ENCODE measurements around the gene OPN3. TPM values are rescaled to one million over a fixed set of nuclear protein-coding genes. Genes with fewer than 3 reads are reported as not detected.

The OPN3 gene
- polyA plus RNA-seq, 1 donor (not counting 4 experiments of a cell fraction or from before 2014, with no cell fraction given), result 48.4 TPM

DNA sequence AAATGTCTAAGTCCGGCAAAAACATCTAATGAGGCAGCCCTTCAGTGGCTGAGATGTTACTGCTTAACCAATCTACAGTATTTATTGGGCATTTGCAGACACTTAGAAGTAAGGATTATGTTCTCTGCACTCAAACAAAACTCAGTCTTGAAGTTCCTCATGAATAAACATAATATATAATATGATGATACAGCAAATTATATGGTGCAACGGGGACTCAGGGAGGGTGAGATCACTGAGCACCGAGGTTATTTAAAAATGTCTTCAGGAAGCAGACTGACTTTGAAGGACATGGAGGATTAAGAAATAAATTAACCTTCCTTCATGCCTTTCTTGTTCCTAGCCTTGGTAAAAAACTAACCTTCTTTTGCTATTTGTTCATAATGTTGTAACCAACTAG lies 39.8 kb upstream of the OPN3 start:
- DNase-seq (ENCODE audit: low read depth, low spot score) (no peak), FAIRE-seq (no peak)
- Histone ChIP-seq H4K20me1 (ENCODE audit: control insufficient read depth, extremely low read depth, insufficient read depth, low read length) (no peaks in the 10 kb centered on the region), H3K9ac (ENCODE audit: control insufficient read depth, extremely low read depth, insufficient read depth, low read length) (no peak overlapping the region), H3K9me1 (ENCODE audit: control insufficient read depth, extremely low read depth, insufficient read depth, low read length) (no peaks in the 10 kb centered on the region), H3K27me3 (ENCODE audit: control insufficient read depth, extremely low read depth, insufficient read depth, low read length) (no peaks in the 10 kb centered on the region), H3K4me2 (ENCODE audit: control insufficient read depth, extremely low read depth, insufficient read depth, low read depth, low read length) (no peak overlapping the region), H3K27ac (ENCODE audit: control insufficient read depth, insufficient read depth, low read length) (no peak overlapping the region), H3K36me3 (ENCODE audit: control insufficient read depth in 2 of 2, extremely low read depth in 1 of 2, insufficient read depth in 2 of 2, low read length in 2 of 2) (no peaks in the 10 kb centered on the region), H3K4me3 (ENCODE audit: control insufficient read depth in 2 of 3, extremely low read depth in 1 of 3, insufficient read depth in 2 of 3, low read depth in 1 of 3, low read length in 3 of 3) (no peak overlapping the region), H3K9me3 (ENCODE audit: control insufficient read depth, low read depth, low read length) (no peaks in the 10 kb centered on the region), H3K4me1 (ENCODE audit: control insufficient read depth, extremely low read depth, insufficient read depth, low read length) (no peaks in the 10 kb centered on the region), H3K79me2 (ENCODE audit: control insufficient read depth, insufficient read depth, low read length) (no peaks in the 10 kb centered on the region), H2AFZ (ENCODE audit: control insufficient read depth, low read length) (no peak overlapping the region)
- dilution Hi-C loops (cut with MboI; ENCODE audit: extremely low pct_ligation_motif_present, low sequenced_read_pairs), result no loop called here
- TF ChIP-seq, protein P1, sequence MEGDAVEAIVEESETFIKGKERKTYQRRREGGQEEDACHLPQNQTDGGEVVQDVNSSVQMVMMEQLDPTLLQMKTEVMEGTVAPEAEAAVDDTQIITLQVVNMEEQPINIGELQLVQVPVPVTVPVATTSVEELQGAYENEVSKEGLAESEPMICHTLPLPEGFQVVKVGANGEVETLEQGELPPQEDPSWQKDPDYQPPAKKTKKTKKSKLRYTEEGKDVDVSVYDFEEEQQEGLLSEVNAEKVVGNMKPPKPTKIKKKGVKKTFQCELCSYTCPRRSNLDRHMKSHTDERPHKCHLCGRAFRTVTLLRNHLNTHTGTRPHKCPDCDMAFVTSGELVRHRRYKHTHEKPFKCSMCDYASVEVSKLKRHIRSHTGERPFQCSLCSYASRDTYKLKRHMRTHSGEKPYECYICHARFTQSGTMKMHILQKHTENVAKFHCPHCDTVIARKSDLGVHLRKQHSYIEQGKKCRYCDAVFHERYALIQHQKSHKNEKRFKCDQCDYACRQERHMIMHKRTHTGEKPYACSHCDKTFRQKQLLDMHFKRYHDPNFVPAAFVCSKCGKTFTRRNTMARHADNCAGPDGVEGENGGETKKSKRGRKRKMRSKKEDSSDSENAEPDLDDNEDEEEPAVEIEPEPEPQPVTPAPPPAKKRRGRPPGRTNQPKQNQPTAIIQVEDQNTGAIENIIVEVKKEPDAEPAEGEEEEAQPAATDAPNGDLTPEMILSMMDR (optimal IDR thresholded peaks at IDR 0.05 in 1 of 3, IDR thresholded peaks at IDR 0.05 in 1 of 3, conservative IDR thresholded peaks at IDR 0.05 in 1 of 3; ENCODE audit: extremely low read depth in 1 of 3, insufficient read depth in 2 of 3, low read length in 3 of 3), result no peak
- TF ChIP-seq EZH2 (IDR thresholded peaks at IDR 0.05; ENCODE audit: low read length), result no peak

DNA sequence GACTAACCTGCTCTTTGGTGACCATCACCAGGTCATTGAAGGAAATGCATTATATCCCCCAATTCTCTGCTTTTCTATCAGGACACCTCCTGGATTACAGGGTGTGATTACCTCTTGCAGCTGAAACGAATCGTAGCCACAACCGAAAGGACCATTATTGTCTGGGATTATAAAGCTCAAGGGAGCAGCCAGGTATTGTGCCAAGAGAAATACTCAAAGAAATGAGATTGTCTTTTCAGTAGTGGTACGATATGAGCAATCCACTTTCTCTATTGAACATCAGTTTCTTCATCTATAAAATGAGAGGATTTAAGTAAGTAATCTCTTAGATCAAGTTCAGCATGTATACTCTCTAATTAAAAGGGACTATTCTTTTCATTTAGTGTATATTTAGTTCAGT lies 39.2 kb upstream of the OPN3 start:
- FAIRE-seq, result peak; percentile 41
- Histone ChIP-seq H4K20me1 (ENCODE audit: control insufficient read depth, extremely low read depth, insufficient read depth, low read length) (no peaks in the 10 kb centered on the region), H3K36me3 (ENCODE audit: control insufficient read depth in 2 of 2, extremely low read depth in 1 of 2, insufficient read depth in 2 of 2, low read length in 2 of 2) (no peaks in the 10 kb centered on the region), H3K27me3 (ENCODE audit: control insufficient read depth, extremely low read depth, insufficient read depth, low read length) (no peaks in the 10 kb centered on the region), H3K4me2 (ENCODE audit: control insufficient read depth, extremely low read depth, insufficient read depth, low read depth, low read length) (no peak overlapping the region), H3K4me1 (ENCODE audit: control insufficient read depth, extremely low read depth, insufficient read depth, low read length) (no peaks in the 10 kb centered on the region), H3K9me3 (ENCODE audit: control insufficient read depth, low read depth, low read length) (no peaks in the 10 kb centered on the region), H2AFZ (ENCODE audit: control insufficient read depth, low read length) (no peak overlapping the region), H3K9ac (ENCODE audit: control insufficient read depth, extremely low read depth, insufficient read depth, low read length) (no peak overlapping the region), H3K4me3 (ENCODE audit: control insufficient read depth in 2 of 3, extremely low read depth in 1 of 3, insufficient read depth in 2 of 3, low read depth in 1 of 3, low read length in 3 of 3) (no peak overlapping the region), H3K79me2 (ENCODE audit: control insufficient read depth, insufficient read depth, low read length) (no peaks in the 10 kb centered on the region), H3K27ac (ENCODE audit: control insufficient read depth, insufficient read depth, low read length) (no peak overlapping the region), H3K9me1 (ENCODE audit: control insufficient read depth, extremely low read depth, insufficient read depth, low read length) (no peaks in the 10 kb centered on the region)
- no peak for DNase-seq (ENCODE audit: low read depth, low spot score)
- TF ChIP-seq, protein P1 (optimal IDR thresholded peaks at IDR 0.05 in 1 of 3, IDR thresholded peaks at IDR 0.05 in 1 of 3, conservative IDR thresholded peaks at IDR 0.05 in 1 of 3; ENCODE audit: extremely low read depth in 1 of 3, insufficient read depth in 2 of 3, low read length in 3 of 3), result no peak
- no peak for TF ChIP-seq EZH2 (IDR thresholded peaks at IDR 0.05; ENCODE audit: low read length)
- dilution Hi-C loops (cut with MboI; ENCODE audit: extremely low pct_ligation_motif_present, low sequenced_read_pairs), result no loop called here

All from keratinocyte (primary cell).